Right lobe of liver (tissue), 6 donors: Measurements from ENCODE around the gene NPIPB4. TPM values are rescaled to one million over a fixed set of nuclear protein-coding genes. Genes with fewer than 3 reads are reported as not detected.
A peak's percentile ranks its signal among the peaks of the same experiment; 100 is the strongest.
"Not testable (repeated sequence)": the region's sequence is repeated elsewhere in the genome, so short reads cannot be mapped to it uniquely, and the experiment has no call there.

Experiments
- ATAC-seq, 4 donors: fragments of 200-7000 bp; cut with Tn5 transposase; one replicate each; pipeline ENCODE4 v1.9.1; 2020; ENCODE audit warnings: mild to moderate bottlenecking in 4 of 4, moderate library complexity in 4 of 4
- DNase-seq, 3 donors: peaks; one replicate each; pipeline ENCODE4 v3.0.0-alpha.2; 2020
- H3K27ac ChIP-seq, 3 donors: fragments of 200-600 bp; one replicate each; pipeline ENCODE4 v1.8.0; 2022
- H3K27me3 ChIP-seq, 2 donors: fragments of 200-600 bp; one replicate each; pipeline ENCODE4 v1.8.0; 2022
- H3K36me3 ChIP-seq, 4 donors: fragments of 200-600 bp; sonication (generic) in 1 of 4; one replicate each; pipeline versions ENCODE4 v1.5.1 to v1.8.0; 2017 to 2022; ENCODE audit warnings: control low read depth in 1 of 4
- H3K4me1 ChIP-seq, 4 donors: fragments of 200-600 bp; sonication (generic) in 1 of 4; one replicate each; pipeline versions ENCODE4 v1.5.1 to v1.8.0; 2017 to 2022; ENCODE audit warnings: control low read depth in 1 of 4
- H3K4me3 ChIP-seq, 3 donors: fragments of 200-600 bp; one replicate each; pipeline ENCODE4 v1.8.0; 2022
- H3K9me3 ChIP-seq, 4 donors: fragments of 200-600 bp; sonication (generic) in 1 of 4; one replicate each; pipeline versions ENCODE4 v1.5.1 to v1.8.0; 2017 to 2022; ENCODE audit warnings: control low read depth in 1 of 4
- WGBS: methylation state at CpG from one replicate; pipeline ENCODE4 v1.1.6; 2018; ENCODE audit warnings: low coverage, low lambda C conversion rate; ENCODE audit not compliant: insufficient coverage; ENCODE audit errors: missing lambda C conversion rate; 5-methylcytosine and 5-hydroxymethylcytosine counted together
- intact Hi-C, 2 donors: fragments of 100-400 bp; cut with DNase I; formaldehyde crosslinking; loops; one replicate each; pipeline versions ENCODE4 v1.11.2 to v1.14.1; 2022
- long read RNA-seq: library from polyadenylated mRNA; unstranded; transcript quantifications from one replicate; pipeline ENCODE4 v2.0.0, GENCODE V29; 2019
- total RNA-seq, 6 experiments: library from RNA; depleted of rRNA in 2 of 6; stranded (reverse); fragments of >200 nt in 2 of 6; fragmentation: NEBNext Ultra II Directional in 3 of 6; extraction: Animal tissue kit (Norgen Biotek cat#: 25700) in 3 of 6; gene quantifications; one replicate each; pipeline versions ENCODE4 v1.1.0 to v1.2.4, GENCODE V29; 2016 to 2023
- donor health status: DM: no; HTN: yes; CAD: no.
- donor health status: DM: no; HTN: no; CAD: no.
- donor health status: DM: no; HTN: no; CAD: no.
- donor health status: DM: no; HTN: yes; CAD: no.
- donor health status: DM: no; HTN: yes; CAD: no.

The NPIPB4 gene
- 10 to 100 TPM; 13.4 to 79.3 (median 42.6) TPM for total RNA-seq
- long read RNA-seq: 0 reads

DNA sequence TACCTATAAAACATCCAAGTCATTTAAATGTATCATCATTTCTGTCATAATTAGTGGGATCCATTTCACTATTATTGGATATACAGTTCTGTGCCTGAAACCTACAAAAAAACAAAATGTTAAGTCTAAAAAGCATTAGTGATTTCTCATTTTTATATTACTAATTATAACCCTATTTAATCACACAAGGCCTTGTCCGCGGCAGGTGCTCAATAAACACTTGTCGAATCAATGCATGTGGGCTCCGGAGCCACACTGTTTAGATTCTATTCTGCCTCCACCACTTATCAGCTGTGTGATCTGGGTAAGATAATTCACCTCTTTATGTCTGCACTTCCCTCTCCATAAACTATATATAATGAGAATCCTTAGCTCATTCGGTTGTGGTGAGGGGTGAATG is at the start of gene NPIPB4:
Gene NPIPB4, minus strand, starts transcription at position 101 of the 400 bp plus-strand sequence. CDS start 378 bp downstream, outside the sequence.
- H3K36me3 ChIP-seq, H3K4me3 ChIP-seq, H3K27ac ChIP-seq, intact Hi-C loops, H3K27me3 ChIP-seq, H3K4me1 ChIP-seq, H3K9me3 ChIP-seq, DNase-seq, ATAC-seq: not testable (repeated sequence)
- no CpG with 5 or more reads among the region's 5 CpGs for WGBS

- intact Hi-C loops, DNase-seq: not testable (repeated sequence)
Observed at GRCh38 chr16:21898998-21899397, 41.4 kb upstream of the NPIPB4 start.

GRCh38 chr16:21881988-21882387 is 24.4 kb upstream of the NPIPB4 start:
- H3K4me1 ChIP-seq, H3K4me3 ChIP-seq, intact Hi-C loops, H3K36me3 ChIP-seq, H3K27ac ChIP-seq, ATAC-seq, H3K27me3 ChIP-seq, H3K9me3 ChIP-seq: not testable (repeated sequence)
- WGBS: 9% methylated on average over 3 of the region's 3 CpGs
- peak in 1 of 3 donors; percentile 3 for DNase-seq

More at GRCh38 chr16:21898998-21899397, 41.4 kb upstream of the NPIPB4 start:
- not testable (repeated sequence) for H3K4me3 ChIP-seq, ATAC-seq, H3K9me3 ChIP-seq, H3K27me3 ChIP-seq, H3K4me1 ChIP-seq, H3K36me3 ChIP-seq, H3K27ac ChIP-seq
- WGBS: 78% methylated on average over 3 of the region's 5 CpGs

- DNase-seq, H3K9me3 ChIP-seq, H3K27me3 ChIP-seq, H3K36me3 ChIP-seq, H3K27ac ChIP-seq, ATAC-seq, intact Hi-C loops, H3K4me1 ChIP-seq, H3K4me3 ChIP-seq: not testable (repeated sequence)
- no CpG with 5 or more reads among the region's 13 CpGs for WGBS
Observed at GRCh38 chr16:21837186-21837585, 20.4 kb downstream of the NPIPB4 start.

GRCh38 chr16:21836334-21836733 is 21.2 kb downstream of the NPIPB4 start:
- H3K4me3 ChIP-seq, H3K4me1 ChIP-seq, H3K36me3 ChIP-seq, DNase-seq, H3K9me3 ChIP-seq, H3K27me3 ChIP-seq, H3K27ac ChIP-seq, ATAC-seq, intact Hi-C loops: not testable (repeated sequence)
- WGBS: no CpG with 5 or more reads among the region's 18 CpGs

DNA sequence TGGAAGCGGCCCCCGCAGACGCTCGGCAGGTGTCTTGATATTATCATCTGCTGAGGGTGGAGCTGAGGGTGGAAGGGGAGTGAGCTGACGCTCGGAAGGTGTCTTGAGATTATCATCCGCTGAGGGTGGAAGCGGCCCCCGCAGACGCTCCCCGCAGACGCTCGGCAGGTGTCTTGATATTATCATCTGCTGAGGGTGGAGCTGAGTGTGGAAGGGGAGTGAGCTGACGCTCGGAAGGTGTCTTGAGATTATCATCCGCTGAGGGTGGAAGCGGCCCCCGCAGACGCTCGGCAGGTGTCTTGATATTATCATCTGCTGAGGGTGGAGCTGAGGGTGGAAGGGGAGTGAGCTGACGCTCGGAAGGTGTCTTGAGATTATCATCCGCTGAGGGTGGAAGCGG is 21.8 kb downstream of the NPIPB4 start:
- H3K27me3 ChIP-seq, H3K27ac ChIP-seq, H3K4me3 ChIP-seq, H3K4me1 ChIP-seq, H3K36me3 ChIP-seq, H3K9me3 ChIP-seq, DNase-seq, intact Hi-C loops, ATAC-seq: not testable (repeated sequence)
- WGBS: no CpG with 5 or more reads among the region's 24 CpGs

DNA sequence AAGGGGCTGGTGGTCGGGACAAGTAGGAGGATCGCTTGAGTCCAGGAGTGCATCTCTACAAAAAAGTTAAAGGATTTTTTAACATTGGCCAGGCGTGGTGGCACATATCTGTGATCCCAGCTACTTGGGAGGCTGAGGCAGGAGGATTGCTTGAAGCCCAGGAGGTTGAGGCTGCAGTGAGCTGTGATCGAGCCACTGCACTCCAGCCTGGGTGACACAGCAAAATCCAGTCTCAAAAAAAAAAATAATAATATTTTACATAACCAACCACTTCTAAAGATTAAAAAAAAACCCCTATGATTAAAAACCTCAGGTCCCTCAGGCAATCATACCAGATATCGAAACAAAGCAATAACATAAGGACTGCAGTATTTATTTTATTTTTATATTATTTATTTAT is 23.3 kb downstream of the NPIPB4 start:
- ATAC-seq, H3K27me3 ChIP-seq, H3K4me3 ChIP-seq, DNase-seq, H3K4me1 ChIP-seq, H3K27ac ChIP-seq, H3K9me3 ChIP-seq, intact Hi-C loops, H3K36me3 ChIP-seq: not testable (repeated sequence)
- WGBS: 86% methylated on average over 2 of the region's 5 CpGs

GRCh38 chr16:21829929-21830328 is 27.6 kb downstream of the NPIPB4 start:
- DNase-seq, H3K9me3 ChIP-seq, ATAC-seq, intact Hi-C loops, H3K27ac ChIP-seq, H3K27me3 ChIP-seq, H3K36me3 ChIP-seq, H3K4me3 ChIP-seq, H3K4me1 ChIP-seq: not testable (repeated sequence)
- WGBS: 81% methylated on average over 6 of the region's 8 CpGs

GRCh38 chr16:21826067-21826706 is 31.4 kb downstream of the NPIPB4 start:
- DNase-seq, H3K27me3 ChIP-seq, H3K9me3 ChIP-seq, H3K36me3 ChIP-seq, intact Hi-C loops, H3K27ac ChIP-seq, H3K4me3 ChIP-seq, H3K4me1 ChIP-seq: not testable (repeated sequence)
- peak in 3 of 4 donors; percentile 23 to 52 (median 33) for ATAC-seq
- WGBS: 57% methylated on average over 4 of the region's 5 CpGs

DNA sequence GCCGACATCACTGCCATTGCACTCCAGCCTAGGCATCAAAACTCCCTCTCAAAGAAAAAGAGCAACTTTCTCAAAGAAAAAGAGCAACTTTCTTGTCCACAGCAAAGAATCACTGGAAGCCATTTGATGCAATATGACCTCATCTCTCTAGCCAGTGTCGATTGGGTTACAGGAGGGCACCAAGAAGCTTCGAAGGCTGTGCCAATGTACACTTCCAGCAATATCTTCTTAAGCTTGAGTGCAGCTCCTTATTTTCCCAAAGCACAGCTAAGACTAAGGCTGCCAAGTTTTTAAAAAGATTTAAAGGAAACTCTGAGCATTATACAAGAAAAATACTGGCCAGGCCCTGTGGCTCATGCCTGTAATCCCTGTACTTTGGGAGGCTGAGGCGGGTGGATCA is 32.0 kb downstream of the NPIPB4 start:
- 79% methylated on average over 3 of the region's 4 CpGs for WGBS
- not testable (repeated sequence) for ATAC-seq

GRCh38 chr16:21823258-21823657 is 34.3 kb downstream of the NPIPB4 start:
- H3K27ac ChIP-seq, ATAC-seq, H3K4me1 ChIP-seq, H3K4me3 ChIP-seq, H3K27me3 ChIP-seq, H3K9me3 ChIP-seq, H3K36me3 ChIP-seq, DNase-seq, intact Hi-C loops: not testable (repeated sequence)
- WGBS: 100% methylated on average over 2 of the region's 3 CpGs

More for the DNA sequence above, 32.0 kb downstream of the NPIPB4 start:
- DNase-seq, intact Hi-C loops, H3K36me3 ChIP-seq, H3K4me3 ChIP-seq, H3K27ac ChIP-seq, H3K9me3 ChIP-seq, H3K4me1 ChIP-seq, H3K27me3 ChIP-seq: not testable (repeated sequence)
